ENCODE data around the gene SND1.

The SND1 gene

DNA sequence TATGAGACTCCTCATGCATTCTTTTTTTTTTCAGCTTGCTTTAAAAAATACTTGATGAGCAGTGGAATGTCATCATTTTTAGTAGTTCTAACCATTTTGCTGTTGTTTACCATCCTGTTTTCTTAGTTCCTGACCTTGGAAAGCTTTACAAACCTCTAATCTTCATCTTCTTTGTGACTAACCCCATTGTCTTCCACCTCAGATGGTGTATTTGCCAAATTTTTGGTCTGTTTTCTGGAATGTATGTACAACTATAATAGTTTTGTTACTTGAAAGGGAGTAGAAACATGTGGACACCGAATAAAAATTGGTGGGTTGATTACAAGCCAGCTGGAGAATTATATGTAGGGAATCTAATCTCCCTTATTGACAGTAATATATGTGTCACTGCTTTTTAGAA lies 172.7 kb downstream of the SND1 start:
- H3K27me3 ChIP-seq (replicated peaks; ENCODE audit: control insufficient read depth, insufficient read depth, low read length) = no peaks in the 10 kb centered on the region
- TF ChIP-seq, protein P1, sequence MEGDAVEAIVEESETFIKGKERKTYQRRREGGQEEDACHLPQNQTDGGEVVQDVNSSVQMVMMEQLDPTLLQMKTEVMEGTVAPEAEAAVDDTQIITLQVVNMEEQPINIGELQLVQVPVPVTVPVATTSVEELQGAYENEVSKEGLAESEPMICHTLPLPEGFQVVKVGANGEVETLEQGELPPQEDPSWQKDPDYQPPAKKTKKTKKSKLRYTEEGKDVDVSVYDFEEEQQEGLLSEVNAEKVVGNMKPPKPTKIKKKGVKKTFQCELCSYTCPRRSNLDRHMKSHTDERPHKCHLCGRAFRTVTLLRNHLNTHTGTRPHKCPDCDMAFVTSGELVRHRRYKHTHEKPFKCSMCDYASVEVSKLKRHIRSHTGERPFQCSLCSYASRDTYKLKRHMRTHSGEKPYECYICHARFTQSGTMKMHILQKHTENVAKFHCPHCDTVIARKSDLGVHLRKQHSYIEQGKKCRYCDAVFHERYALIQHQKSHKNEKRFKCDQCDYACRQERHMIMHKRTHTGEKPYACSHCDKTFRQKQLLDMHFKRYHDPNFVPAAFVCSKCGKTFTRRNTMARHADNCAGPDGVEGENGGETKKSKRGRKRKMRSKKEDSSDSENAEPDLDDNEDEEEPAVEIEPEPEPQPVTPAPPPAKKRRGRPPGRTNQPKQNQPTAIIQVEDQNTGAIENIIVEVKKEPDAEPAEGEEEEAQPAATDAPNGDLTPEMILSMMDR (IDR thresholded peaks at IDR 0.05; ENCODE audit: insufficient read depth, low read length, poor library complexity, severe bottlenecking) = no peak
- H3K4me3 ChIP-seq (replicated peaks; ENCODE audit: low read depth, low read length) = no peak overlapping the region
- H3K36me3 ChIP-seq (ENCODE audit: control insufficient read depth, insufficient read depth, low read length) = no peaks in the 10 kb centered on the region
- DNase-seq (ENCODE audit: extremely low read depth, insufficient read length) = no peak

DNA sequence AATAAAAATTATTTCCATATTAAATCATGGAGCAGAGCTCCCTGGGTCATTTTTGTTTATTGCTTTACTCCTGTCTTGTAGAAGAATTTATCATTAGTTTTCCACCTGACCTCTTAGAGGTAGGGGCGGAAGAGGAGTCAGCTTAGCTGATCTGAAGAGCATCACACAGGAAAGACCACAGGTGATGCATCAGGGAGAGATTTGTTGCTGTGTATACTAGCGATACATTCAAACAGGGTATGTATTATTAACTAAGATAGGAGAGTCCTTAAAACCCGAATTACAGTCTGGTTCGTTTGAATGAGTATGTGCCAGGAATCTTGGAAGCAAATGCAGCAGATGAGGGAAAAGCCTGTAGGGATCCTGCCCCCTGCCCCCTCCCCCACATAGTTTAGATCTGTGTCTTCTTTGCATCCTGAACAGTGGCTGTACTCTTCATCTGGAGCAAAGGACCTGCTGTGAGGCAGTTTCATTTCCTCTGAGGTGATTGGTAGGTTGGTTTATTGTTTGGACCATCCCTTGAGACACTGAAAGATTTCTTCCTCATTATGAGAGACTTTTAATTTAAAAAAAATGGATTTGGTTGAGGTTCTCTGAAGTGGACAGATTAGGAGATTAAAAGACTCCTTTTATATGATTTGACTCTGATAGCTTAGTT lies 177.0 kb downstream of the SND1 start:
- no peaks in the 10 kb centered on the region for H3K36me3 ChIP-seq (ENCODE audit: control insufficient read depth, insufficient read depth, low read length)
- TF ChIP-seq, protein P1 (IDR thresholded peaks at IDR 0.05; ENCODE audit: insufficient read depth, low read length, poor library complexity, severe bottlenecking) = no peak
- no peak for DNase-seq (ENCODE audit: extremely low read depth, insufficient read length)

DNA sequence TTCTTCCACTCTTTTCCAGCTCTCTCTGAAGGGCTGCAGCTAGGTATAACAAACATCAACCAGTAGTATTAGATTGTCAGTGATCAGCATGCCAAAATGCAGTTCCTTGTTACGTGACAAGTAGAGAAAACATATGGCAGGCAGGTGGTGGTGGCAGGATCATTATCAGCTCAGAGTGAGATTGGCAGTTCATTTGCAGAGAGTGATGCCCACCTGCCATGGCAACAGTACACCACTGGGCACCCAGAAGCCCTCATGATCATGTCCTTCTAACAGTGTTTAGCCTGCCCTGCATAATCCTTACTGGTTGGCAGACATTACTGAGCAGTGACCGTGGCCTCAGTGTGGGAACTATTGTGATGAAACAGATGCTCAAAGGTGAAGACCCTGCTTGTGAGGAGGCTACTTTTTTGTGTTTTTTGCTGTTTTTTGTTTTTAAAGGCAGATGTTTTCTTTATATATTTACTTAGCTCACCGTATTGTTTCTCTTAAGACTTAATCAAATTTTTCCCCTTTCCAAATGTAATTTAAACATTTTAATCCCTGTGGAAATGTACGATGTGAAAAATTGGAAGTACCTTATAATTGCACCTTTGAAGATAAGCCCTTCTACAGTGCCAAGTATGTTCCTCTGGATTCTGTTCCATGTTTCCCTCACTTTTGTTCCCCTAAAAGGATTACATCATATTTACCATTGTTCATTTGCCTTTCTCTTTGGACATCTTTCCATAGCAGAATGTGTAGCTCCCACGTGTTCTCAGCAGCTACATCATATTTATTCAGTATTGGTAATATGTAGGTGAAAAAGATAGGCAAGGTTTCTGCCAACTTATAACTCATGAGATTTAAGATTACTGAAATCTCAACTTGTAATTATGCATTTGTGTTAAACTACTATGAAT lies 179.6 kb downstream of the SND1 start:
- no peak overlapping the region for H3K4me3 ChIP-seq (replicated peaks; ENCODE audit: low read depth, low read length)
- H3K36me3 ChIP-seq (ENCODE audit: control insufficient read depth, insufficient read depth, low read length) = no peaks in the 10 kb centered on the region
- no peaks in the 10 kb centered on the region for H3K27me3 ChIP-seq (replicated peaks; ENCODE audit: control insufficient read depth, insufficient read depth, low read length)
- no peak for DNase-seq (ENCODE audit: extremely low read depth, insufficient read length)
- TF ChIP-seq, protein P1 (IDR thresholded peaks at IDR 0.05; ENCODE audit: insufficient read depth, low read length, poor library complexity, severe bottlenecking) = no peak

More for the DNA sequence above, 177.0 kb downstream of the SND1 start:
- Histone ChIP-seq H3K27me3 (replicated peaks; ENCODE audit: control insufficient read depth, insufficient read depth, low read length) (no peaks in the 10 kb centered on the region), H3K4me3 (replicated peaks; ENCODE audit: low read depth, low read length) (no peak overlapping the region)

DNA sequence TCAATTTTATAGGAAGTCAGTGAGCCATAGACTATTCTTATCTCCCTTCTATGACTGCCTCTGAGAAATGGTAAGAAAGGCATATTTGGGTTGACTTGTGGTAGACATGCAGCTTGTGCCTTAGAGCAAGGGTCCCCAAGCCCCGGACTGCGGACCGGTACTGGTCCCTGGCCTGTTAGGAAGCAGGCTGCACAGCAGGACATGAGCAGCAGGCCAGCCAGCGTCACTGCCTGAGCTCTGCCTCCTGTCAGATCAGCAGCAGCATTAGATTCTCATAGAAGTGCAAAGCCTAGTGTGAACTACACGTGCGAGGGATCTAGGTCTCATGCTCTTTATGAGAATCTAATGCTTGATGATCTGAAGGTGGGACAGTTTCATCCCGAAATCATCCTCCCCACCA lies 180.6 kb downstream of the SND1 start:
- H3K36me3 ChIP-seq (ENCODE audit: control insufficient read depth, insufficient read depth, low read length) = no peaks in the 10 kb centered on the region
- no peak for DNase-seq (ENCODE audit: extremely low read depth, insufficient read length)
- TF ChIP-seq, protein P1 (IDR thresholded peaks at IDR 0.05; ENCODE audit: insufficient read depth, low read length, poor library complexity, severe bottlenecking) = no peak
- H3K4me3 ChIP-seq (replicated peaks; ENCODE audit: low read depth, low read length) = no peak overlapping the region
- no peaks in the 10 kb centered on the region for H3K27me3 ChIP-seq (replicated peaks; ENCODE audit: control insufficient read depth, insufficient read depth, low read length)

DNA sequence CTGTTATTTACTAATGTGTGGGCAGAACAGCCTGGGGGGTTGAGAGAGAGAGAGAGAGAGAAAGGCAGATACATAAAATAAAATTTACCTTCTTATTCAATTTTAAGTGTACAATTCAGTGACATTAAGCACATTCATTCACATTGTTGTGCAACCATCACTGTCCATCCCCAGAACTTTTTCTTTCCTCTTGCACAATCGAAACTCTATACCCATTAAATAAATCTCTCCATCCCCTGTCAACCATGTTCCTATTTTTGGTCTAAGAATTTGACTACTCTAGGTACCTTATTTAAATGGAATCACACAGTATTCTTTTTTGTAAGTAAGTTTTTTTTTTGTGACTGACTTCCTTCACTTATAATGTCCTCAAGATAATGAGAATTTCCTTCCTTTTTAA lies 181.6 kb downstream of the SND1 start:
- Histone ChIP-seq H3K4me3 (replicated peaks; ENCODE audit: low read depth, low read length) (no peak overlapping the region), H3K27me3 (replicated peaks; ENCODE audit: control insufficient read depth, insufficient read depth, low read length) (no peaks in the 10 kb centered on the region), H3K36me3 (ENCODE audit: control insufficient read depth, insufficient read depth, low read length) (no peaks in the 10 kb centered on the region)
- no peak for DNase-seq (ENCODE audit: extremely low read depth, insufficient read length)
- TF ChIP-seq, protein P1 (IDR thresholded peaks at IDR 0.05; ENCODE audit: insufficient read depth, low read length, poor library complexity, severe bottlenecking) = no peak
